ACHN (cell line): Measurements from ENCODE around the gene COL26A1.

Source experiments
- DNase-seq: peaks from one replicate; pipeline ENCODE4 v3.0.0-alpha.2; 2015
- in situ Hi-C: cut with HindIII; loops from 2 replicates; pipeline ENCODE4 v1.10.0; 2017; ENCODE audit warnings: low sequenced_read_pairs, low pct_ligation_motif_present, low pct_unique_long_range_greater_than_20kb

The COL26A1 gene

DNA sequence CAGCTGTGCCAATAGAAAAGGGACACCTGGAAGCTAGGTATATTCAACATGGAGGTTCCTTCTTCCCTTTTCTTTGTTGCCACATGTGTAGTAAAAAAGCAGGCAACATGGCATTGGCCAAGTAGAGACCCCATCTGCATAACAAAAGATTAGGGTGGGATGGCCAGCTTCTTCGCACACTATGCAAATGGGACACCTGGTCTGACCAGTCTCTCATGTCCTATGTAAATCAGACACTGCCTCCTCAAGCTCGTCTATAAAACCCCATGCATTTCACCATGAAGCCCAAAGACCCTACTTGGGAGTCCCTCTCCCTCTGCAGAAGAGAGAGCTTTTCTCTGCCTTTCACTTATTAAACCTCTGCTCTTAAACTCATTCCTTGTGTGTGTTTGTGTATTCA is 212.5 kb downstream of the COL26A1 start:
- in situ Hi-C loops = no loop called here

DNA sequence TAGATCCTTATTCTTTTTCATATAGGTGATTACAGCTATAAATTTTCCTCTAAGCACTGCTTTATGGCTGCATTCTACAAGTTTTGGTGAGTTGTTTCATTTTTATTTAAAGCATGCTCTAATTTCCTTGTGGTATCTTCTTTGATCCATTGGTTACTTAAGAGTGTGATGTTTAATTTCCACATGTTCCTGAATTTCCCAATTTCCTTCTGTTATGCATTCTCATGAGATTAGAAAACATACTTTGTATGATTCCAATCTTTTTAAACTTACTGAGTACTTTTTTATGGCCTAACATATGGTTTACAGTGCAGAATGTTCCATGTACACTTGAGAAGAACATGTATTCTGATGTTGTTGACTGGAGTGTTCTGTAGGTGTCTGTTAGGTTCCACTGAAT is 213.0 kb downstream of the COL26A1 start:
- no peak for DNase-seq
- in situ Hi-C loops = no loop called here

More for the DNA sequence above, 212.5 kb downstream of the COL26A1 start:
- no peak for DNase-seq

DNA sequence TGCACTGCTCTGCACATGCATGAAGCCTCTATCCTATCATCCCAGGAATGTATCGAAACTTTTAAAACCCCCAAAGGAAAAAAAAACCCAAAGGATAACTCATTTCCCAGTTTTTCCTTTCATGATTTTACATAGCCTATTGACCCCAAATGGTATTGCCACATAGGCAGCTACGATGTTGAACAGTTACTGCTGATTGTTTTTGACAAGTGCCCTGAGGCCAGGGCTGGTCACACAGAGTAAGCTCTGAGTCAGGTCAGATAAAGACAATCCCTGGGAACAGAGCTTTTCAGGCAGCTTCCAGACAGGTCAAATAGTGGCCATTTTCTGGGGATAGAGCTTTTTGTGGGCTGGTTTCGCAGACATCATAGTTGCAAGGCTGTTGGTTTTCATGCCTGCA is 214.3 kb downstream of the COL26A1 start:
- DNase-seq = no peak

DNA sequence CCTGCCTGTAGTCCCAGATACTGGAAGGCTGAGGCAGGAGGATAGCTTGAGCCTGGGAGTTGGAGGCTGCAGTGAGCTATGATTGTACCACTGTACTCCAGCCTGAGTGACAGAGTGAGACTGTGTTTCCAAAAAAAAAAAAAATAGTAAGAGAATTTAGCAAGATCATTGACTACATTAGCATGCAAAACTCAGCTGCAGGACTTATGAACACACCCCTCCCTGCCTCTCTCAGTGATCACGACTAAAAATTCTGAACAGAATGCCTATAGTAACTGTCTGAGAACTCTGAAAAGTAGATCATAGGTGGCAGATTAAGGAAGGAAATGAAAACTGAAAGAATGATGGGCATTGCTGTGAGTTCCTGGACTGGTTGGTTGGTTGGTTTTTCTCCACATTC is 215.9 kb downstream of the COL26A1 start:
- DNase-seq = no peak
- in situ Hi-C loops = no loop called here

More for the DNA sequence above, 214.3 kb downstream of the COL26A1 start:
- in situ Hi-C loops = no loop called here

DNA sequence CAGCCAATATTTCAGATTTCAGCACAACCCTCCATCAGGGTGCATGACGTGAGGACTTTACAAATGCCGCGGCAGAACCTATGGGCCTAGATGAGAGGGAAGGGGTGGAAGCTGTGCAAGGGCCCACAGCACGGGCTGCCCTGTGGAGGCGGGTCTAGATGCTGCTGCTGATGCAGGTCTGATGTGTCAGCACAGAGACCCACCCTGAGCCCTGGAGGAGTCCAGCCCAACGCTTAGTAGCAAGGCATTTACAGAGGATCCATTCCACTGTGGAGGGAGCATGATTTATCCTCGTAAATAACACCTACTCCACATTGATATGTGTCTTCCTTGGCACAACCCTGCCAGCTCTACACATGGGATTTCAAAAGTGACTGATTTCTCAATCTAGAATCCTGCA is 217.9 kb downstream of the COL26A1 start:
- in situ Hi-C loops = no loop called here
- DNase-seq = no peak

DNA sequence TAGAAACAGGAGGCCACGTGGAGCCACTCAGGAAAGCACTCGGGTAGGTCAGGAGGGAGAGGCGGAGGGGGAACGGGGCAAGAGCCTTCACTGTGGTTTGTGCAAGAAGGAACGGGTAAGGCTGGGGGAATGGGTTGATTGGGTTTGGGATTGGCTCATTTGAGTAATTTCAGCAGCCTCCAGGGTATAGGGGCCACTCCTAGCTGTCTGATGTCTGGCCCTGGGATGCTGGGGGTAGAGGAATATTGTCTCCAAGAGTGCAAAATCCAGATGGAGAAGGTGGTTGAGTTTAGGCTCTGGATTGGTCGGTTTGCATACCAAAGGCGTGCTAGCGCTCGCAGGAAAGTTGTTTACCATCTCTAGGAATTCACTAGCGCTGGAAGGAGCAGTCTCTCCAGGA is 219.2 kb downstream of the COL26A1 start:
- DNase-seq = no peak
- in situ Hi-C loops = no loop called here

DNA sequence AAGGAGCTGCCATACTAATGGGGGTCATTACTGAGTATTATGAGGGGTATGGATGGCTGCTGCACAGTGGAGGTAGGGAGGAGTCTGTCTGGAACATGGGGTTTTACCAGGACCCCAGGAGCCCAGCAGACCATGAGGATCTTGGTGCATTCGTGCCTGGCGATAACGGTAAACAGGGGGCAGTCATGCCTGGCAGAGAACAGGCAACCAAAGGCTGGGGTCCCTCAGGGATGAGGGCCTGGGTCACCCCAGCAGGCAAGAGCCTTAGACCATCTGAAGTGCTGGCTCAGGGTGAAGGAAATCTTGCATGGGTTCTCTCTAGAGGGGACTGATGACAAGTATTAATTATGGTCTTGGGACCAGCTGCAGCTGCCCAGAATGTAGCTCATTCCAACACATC is 220.3 kb downstream of the COL26A1 start:
- in situ Hi-C loops = no loop called here
- no peak for DNase-seq

DNA sequence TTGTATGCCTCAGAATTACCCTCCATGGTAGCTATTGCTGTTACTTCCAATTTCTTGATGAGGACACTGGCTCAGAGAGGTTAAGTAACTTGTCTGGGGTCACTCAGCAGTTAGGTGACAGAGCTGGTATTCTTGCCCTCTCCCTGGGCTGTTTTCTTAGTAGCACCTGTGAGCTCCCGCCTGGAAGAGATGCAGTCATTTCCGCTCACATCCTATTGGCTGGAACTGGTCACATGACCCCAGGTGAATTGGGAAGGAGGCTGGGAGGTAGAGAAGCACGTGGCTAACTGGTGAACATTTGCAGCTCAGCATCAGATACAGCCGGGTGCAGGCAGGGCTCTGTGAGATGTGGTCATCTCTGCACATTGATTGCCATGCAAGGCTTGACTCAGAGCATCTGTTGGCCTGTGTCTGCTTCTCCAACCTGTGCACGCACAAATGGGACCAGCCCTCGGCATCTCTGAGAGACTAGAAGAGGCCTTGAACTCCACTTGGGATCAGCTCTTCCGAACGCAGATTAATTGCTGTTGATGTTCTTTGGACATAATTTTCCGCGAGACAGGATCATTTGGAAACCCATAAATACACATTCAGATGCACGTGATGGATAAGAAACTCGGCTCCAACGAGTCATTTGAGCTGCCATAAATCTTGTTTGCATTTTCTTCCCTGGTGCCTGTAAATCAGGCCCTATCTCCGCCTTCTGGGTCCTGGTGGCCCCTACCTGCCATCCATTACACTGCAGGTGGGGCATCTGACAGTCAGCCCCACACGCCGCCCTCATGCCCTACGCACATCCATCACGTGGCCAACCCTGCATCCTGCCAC is 223.6 kb downstream of the COL26A1 start:
- in situ Hi-C loops = no loop called here
- no peak for DNase-seq

DNA sequence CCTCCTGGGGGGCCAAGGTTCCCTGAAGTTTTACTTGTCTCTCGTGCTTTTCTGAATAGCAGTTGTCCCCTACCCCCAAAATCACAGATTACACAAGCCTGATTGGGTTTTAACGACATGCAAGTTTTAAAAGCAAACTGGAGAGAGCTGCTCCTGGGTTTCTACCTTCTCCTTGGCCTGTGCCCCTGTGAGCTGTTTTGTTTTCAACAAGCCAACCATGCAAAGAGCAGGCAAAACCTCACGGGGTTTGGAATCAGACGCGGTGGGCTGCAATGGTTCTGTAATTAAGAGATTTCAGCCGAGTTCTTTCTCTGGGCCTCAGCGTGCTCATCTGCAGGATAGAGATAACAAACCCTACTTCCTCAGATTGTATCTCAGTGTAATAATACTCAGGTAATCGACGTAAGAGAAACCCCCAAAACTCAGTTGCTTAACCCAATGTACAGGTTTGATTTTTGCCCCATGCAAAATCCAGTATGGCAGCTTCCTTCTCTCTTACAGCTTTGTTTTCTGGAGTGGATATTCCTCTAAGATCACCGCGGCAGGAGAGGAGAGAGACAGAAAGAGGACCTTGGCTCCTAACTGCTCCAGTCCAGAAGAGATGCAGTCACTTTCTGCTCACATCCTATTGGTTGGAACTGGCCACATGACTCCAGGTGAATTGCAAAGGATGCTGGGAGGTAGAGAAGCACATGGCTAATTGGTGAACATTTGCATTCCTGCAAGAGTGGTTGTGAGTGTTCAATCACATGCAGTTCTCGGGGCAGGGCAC is 224.4 kb downstream of the COL26A1 start:
- no peak for DNase-seq
- in situ Hi-C loops = no loop called here

DNA sequence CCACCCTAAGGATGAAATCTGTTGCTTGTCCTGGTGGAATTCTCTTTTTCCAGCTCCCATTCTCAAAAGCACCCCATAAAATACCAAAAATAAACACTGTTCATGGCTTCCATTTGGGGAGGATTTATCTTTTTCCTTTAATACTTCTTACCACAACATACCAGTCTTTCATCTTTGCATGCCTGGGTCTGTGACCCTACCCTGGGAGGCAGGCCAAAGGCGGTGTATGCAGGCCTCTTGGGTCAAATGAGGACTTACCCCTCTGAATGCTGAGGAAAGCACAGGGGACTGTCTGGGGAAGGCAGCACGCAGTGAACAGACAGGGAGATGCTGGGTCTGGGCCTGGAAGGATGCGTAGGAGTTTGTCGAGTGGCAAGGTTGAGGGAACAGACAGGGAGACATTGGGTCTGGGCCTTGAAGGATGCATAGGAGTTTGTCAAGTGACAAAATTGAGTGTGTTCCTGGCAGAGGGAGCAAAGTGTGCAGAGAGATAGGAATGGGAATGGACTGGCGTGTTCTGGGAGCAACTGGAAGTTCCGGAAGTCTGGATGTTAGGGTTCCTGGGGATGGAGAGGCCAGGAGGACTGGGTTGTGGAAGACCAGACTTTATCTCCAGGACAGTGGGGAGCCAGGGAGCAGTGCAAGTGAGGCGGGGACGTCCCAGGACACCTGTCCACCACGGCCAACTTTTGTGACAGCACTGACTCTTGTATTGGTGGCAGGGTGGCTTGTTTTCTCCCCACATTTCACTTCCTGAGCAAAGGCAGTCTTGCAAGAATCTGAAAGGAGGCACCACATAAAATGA is 225.7 kb downstream of the COL26A1 start:
- in situ Hi-C loops = no loop called here
- DNase-seq = no peak

DNA sequence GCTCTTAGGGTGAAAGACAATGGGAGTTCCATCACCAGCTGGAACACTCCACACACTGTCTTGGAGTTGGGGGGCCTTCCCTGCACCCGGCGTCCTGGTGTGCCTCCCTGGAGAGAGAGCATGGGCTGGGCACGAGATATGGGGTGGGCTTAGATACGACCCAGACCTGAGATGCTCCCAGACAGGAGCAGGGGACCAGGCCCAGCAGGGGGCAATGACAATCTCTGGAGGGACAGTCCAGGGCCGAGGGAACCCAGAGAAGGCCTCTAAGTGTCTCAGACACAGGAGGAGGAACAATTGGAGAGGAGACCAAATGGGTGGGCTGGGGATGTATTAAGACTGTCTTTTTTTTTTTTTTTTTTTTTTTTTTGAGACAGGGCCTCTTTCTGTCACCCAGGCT is 226.4 kb downstream of the COL26A1 start:
- no peak for DNase-seq
- in situ Hi-C loops = no loop called here

DNA sequence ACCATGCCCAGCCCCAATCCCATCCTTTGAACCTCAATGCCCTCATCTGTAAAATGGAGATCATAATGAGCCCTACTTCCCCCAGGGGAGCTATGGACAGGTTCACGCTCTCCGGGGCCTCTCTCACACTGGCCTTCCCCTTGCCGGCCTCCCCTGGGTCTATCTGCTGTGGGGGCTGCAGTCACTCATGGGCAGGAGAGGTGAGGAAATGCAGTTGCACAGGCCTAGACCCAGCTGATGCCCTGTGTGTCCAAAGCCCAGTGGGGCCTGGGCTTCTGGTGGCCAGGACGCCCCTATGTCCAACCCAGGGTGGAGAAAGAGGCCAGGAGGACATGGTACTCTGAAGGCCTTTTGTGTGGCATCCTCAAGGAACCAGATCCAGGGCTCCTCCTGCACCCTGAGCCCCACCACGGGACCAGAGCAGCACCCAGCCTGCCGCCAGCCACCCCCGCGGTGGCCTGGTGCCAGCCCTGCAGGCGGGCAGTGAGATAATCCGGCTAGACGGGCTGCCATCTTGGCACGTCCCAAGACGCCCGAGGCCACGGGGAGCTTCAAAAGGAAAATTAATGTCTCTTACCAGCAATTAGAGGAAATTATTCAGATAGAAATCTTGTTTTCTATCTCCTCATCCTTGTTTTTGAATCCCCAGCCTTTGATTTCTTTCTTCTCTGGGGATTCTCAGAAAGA is 227.4 kb downstream of the COL26A1 start:
- no peak for DNase-seq

DNA sequence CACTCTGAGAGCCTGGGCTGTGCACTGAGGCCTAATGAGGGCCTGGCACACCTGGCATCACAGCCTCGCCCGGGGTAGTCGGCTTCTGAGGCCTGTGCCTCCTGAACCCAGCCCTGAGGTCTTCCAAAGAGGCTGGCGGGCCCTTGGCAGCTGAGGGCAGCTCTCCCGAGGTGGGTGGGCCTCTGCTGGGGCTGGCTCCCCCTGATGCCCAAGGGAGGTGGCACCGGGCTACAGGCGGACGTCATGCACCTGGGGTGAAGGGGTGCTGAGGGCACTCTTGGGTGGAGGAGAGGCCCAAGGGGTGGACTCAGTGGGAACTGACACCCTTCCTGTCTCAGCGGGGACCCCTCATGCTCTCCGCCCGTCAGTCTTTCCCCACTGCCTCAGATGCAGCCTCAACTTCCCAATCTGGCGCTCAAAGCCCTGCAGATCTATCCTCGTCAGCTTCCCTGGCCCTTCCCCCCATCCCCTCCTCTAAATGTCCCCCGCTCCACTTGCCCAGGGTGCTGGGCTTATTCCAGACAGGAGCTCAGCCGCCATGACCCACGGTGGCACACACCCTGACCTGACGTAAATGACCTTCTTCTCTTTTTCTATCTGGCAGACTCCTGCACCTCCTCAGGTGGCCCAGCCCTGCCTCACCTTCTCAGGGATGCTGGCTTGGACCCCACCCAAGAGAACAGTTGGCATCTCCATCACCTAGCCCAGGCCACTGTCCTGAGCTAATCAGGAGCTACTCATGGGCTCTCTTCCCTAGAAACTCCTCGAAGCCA is 228.2 kb downstream of the COL26A1 start:
- no peak for DNase-seq
- in situ Hi-C loops = no loop called here

More for the DNA sequence above, 227.4 kb downstream of the COL26A1 start:
- in situ Hi-C loops = no loop called here

DNA sequence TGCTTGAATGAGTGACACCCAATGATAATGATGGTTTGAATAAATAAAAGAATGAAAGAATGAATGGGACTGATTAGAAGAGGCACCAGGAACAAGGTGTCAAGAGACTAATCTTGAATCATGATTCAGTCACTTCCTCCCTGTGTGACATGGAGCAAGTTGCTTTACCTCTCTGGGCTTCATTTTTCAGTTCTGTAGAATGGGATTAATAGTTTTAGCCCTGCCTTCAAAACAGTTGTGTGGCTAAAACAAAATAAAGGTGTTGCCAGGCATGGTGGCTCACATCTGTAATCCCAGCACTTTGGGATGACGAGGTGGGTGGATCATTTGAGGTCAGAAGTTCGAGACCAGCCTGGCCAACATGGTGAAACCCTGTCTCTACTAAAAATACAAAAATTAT is 228.8 kb downstream of the COL26A1 start:
- in situ Hi-C loops = no loop called here
- no peak for DNase-seq

DNA sequence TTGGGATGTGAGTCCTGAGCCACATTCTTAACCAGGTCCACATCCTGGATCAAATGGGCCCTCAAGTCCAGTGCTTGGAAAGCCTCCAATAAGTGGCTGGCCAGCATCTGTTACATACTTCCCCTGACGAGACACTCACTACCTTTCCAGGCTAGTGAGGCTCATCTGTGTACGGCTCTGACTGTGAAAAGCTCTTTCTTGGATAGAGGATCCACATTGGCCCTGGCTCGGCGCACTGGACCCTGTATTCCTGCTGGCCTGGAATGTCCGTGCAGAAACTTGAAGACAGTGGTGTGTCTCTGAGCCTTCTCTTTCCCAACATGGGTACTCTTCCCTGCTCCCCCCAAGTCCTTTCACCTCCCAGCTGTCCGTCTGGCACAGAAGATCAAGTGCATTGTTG is 230.9 kb downstream of the COL26A1 start:
- in situ Hi-C loops = no loop called here
- DNase-seq = no peak

DNA sequence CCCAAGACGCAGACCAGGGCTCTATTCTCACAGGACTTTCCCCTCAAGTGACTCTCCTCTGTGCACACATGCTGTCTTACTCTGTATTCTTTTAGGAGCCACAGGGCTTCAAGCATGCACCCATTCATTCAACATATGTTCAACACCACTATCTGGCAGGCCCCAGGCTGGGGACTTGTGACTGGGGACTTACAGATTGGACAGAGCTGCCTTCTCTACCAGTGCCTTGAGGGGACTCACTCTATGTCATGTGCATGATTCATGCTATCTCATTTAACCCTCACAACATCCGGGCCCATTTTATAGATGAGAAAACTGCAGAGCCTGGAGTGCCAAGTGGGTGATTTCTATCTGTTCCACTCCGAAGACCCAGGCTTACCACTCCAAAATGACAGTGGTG is 232.1 kb downstream of the COL26A1 start:
- in situ Hi-C loops = no loop called here
- no peak for DNase-seq

DNA sequence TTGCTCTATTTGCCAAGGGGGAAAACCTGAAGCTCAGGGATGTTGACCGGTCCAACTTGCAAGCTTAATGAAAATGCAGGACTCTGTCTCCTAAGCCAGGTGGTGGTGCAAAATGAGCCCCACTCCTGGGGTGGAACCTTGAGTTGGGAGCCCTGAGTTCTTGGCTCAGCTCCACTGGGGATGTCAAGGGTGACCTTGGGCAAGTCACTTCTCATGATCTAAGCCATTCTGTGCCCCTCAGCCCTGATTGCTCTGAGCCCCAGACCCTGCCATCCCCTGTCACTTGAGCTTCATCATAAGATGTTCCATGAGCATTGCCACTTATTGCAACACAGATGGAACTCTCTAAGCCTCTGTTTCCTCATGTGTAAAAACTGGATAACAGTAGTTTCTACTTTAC is 232.6 kb downstream of the COL26A1 start:
- in situ Hi-C loops = no loop called here
- DNase-seq = no peak
